HG03097 (cell line): Measurements from ENCODE around the gene OCRL.
"Not testable (repeated sequence)": the region's sequence is repeated elsewhere in the genome, so short reads cannot be mapped to it uniquely, and the experiment has no call there.

Source experiments
- ATAC-seq: cut with Tn5 transposase; IDR thresholded peaks from one replicate; pipeline ENCODE4 v1.9.1; 2021; ENCODE audit not compliant: unreplicated experiment, low FRiP score

OCRL gene

DNA sequence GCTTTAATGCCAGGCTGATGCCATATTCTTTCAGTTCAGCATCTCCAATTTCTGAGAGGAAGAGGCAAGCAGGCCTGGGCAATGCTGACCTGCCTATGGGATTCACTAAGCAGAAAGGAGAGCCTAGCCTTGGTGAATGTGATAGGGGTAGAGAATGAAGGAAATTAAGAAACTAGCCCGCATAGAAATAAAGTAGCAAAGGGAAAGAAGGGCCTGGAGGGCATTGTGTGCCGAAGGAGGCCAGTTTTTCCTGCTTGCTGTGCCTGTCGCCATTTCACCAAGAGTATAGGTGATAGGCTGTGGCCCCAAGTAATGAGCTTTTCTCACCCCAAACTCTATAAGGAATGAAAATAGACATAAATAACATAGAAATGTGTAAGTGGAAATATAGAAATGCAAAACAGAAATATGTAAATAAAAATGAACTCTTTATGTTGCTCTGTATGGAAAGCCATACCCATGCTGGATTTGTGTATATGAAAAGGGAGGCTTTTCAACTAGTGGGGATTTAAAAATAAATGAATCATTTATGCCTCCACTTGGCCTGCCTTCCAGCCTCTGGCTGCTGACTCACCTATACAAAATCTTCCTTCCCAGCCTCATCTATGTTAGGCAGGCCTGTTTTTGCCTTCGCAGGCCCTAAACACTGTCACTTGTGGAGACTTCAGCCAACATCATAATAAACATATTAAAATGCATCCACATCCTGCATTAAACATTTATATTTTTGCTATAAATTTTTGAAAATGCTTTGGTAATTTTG is 5.1 kb upstream of the OCRL start:
- no peak for ATAC-seq

GRCh38 chrX:129540722-129541184 is 694 bp downstream of the OCRL start:
- ATAC-seq: no peak

GRCh38 chrX:129544780-129545179 is 4.7 kb downstream of the OCRL start:
- no peak for ATAC-seq

DNA sequence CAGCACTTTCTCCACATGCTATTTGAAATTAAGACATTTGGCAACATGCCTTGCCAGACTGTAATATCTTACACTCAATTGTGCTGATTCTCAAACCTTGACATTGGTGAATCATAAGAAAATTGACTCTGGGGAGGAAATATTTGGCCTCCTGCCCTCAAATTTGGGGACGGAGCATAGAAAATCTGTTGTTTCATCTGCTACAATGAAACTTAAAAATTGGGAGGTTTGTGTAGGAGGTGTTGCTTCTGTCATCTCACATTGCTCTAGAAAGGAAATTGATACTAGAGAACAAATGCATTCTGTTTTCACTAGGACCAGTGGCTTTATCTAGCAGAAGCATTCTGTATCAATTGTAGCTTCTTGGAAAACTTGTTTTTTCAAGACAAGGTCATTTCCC is 5.3 kb downstream of the OCRL start:
- ATAC-seq: no peak

DNA sequence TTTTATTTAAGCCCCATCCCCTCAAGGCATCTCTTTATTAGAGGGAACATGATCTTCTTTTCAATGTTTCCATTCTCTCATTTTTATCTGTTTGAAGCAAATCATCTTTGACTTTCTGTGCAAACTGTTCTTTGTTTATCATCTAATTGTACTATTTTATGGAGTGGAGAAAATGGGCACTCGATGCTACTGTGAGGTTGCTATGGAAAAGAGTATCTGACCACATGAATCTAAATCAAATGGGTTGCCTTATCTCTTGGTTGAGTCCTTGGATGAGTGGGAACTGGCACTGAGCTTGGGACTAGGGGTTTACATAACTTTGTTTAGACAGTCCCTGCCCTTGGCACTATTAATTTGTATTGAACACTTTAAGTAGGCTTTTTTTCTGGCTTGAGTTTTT is 9.1 kb downstream of the OCRL start:
- ATAC-seq: no peak

DNA sequence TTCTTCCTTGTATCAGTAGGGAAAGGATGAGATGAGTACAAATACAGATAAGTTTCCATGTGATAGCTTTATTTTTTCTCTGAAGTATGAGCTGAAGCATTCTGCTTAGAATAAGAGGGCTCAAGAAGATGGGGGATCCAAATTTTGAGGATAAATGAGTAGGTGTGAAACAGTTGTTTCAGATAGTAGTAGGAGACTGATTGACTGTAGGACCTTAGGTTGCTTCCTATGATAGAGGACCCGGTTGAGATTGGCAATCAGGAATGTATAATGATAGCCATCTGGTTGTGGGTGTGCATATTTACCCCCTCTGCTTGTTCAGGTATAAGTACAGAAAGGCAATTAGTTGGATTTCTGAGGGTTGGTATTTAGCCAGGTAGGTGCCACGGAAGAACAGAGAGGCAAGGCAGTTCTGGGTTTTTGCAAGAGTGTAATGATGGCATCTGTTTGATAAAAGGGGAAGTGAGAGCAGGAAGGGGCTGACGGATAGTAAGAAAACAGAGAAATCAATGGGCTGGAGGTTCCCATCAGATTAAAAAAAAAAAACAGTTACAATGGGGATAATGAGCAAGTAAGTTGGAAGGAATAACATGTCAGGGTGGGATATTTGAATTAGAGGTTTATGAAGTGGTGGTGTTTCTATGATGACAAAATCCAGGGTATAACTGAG is 13.7 kb downstream of the OCRL start:
- peak; percentile 92 for ATAC-seq

DNA sequence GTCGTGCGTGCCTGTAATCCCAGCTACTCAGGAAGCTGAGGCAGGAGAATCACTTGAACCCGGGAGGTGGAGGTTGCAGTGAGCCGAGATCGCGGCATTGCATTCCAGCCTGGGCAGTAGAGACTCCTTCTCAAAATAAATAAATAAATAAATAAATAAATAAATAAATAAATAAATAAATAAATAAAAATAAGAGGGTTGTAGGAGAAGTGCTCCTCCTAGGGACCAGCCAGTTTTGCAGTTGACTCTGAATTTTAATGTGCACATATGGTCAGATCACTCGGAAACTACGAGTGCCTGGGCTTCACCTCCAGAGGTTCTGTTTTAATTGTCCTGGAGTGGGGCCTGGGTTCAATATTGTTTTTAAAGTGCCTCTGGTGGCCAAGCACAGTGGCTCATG is 14.8 kb downstream of the OCRL start:
- ATAC-seq: not testable (repeated sequence)

DNA sequence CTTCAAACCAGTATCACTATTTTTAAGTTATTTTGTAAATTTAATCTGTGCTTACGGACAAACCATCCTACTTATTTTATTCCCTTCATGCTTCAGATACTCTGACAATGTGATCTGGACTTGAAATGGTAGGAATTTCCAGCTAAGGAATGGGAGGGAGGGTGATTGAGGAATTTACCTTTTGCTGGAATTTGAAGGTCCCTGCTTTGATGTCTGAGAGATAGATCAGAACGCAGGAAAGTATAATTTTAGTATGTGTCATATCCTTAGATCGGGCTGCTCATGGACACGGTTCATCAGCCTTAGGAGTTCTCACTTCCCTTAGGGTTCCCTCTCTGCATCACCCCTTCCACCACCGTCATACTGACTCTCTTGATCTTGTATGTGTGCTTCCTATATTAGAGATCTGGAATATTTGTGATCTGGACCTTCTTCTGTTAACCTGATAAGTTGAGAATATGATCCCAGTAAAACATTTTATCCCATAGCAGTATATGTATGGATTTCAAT is 16.8 kb downstream of the OCRL start:
- ATAC-seq: no peak

GRCh38 chrX:129557844-129558480 is 17.9 kb downstream of the OCRL start:
- ATAC-seq: no peak

DNA sequence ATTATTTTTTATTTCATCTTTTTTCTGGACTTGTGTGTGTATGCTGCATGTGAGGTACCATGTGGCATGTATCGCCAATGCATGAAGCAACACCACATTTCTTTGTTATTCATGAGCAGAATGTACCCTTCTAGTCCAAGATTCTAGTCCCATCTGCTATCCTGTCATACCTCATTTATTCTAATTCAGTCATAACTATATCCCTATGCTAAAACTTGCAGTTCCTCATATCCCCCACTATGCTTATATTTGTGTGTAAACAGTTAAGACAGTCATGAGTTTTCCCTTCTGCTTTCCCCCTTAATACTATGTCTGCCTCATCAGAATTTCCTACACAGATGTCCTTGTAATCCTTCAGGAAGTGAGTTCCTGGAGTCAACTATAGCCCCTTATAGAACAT is 19.7 kb downstream of the OCRL start:
- ATAC-seq: no peak

GRCh38 chrX:129561453-129561852 is 21.4 kb downstream of the OCRL start:
- no peak for ATAC-seq

DNA sequence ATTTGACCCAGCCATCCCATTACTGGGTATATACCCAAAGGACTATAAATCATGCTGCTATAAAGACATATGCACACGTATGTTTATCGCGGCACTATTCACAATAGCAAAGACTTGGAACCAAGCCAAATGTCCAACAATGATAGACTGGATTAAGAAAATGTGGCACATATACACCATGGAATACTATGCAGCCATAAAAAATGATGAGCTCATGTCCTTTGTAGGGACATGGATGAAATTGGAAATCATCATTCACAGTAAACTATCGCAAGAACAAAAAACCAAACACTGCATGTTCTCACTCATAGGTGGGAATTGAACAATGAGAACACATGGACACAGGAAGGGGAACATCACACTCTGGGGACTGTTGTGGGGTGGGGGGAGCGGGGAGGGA is 24.3 kb downstream of the OCRL start:
- ATAC-seq: not testable (repeated sequence)

DNA sequence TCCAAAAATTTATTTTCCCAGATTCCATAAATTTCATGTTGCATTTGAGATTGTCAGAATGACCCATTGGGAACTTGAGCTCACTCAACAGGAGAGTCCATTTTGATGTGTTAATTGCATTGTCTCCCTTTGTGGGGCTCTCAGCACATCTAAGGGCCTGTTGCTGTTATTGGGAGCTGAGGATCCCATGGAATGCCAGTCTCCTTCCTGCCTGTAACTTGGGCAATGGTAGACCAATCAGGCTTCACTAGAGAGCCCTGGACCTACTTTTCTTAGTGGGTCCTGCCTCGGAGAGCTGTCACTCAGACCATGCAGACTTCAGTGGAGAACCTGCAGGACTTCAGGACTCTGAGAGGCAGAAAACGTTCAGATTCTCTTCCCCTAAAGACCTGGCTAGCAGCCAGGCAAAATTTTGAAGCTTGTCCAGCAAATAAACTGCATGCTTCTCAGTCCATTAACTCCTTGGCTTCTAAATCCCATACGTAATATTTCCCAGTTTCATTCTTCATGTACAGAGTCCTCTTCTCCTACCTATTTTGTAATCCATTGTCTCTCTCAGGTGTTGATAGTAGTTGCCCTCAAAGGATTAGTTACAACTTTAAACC is 25.1 kb downstream of the OCRL start:
- no peak for ATAC-seq

GRCh38 chrX:129566073-129566472 is 26.0 kb downstream of the OCRL start:
- ATAC-seq: no peak

DNA sequence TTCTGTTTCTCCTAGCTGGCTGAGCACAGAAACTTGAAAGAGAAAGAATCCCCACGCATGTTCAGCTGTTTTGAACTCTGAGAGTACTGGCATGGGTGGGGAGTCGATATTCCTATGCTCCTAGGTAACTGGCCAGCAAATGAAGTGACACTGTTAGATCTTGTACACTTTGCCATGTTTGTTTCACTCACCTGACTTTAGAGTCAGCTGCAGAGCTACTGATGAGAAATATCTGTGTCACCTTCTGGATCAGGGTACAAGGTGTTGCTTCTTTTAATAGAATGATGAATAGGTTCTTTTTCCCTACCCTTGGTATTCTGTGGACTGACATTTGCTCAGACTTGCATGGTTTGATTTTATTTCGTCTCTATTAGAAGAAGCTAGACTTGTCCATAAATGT is 28.3 kb downstream of the OCRL start:
- no peak for ATAC-seq

- no peak for ATAC-seq
Measured at GRCh38 chrX:129572422-129572821, 32.4 kb downstream of the OCRL start.

DNA sequence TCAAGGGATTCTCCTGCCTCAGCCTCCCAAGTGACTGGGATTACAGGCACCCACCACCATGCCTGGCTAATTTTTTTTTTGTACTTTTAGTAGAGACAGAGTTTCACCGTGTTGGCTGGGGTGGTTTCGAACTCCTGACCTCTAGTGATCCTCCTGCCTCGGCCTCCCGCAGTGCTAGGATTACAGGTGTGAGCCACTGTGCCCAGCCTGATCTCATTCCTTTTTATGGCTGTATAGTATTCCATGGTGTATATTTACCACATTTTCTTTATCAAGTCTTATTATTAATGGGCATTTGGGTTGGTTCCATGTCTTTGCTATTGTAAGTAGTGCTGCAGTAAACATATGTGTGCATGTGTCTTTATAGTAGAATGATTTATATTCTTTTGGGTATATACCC is 33.6 kb downstream of the OCRL start:
- not testable (repeated sequence) for ATAC-seq

DNA sequence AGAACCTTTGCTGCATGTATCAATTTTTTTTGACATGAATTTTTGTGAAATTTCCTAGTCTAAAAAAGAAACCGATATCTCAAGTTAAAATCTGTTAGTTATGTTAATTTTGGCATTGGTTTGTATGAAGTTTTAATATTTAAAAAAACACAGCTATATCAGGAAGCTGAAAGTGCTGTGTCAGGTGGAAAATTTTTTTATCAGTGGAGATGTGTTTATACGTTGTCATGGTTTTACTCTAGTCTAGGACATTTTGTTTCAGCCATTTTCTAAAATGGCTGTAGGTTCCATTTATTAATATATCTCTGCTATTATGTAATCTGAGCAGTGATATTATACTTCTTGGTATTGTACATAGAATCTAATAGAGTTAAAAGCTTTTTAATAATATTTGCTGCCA is 34.2 kb downstream of the OCRL start:
- no peak for ATAC-seq

DNA sequence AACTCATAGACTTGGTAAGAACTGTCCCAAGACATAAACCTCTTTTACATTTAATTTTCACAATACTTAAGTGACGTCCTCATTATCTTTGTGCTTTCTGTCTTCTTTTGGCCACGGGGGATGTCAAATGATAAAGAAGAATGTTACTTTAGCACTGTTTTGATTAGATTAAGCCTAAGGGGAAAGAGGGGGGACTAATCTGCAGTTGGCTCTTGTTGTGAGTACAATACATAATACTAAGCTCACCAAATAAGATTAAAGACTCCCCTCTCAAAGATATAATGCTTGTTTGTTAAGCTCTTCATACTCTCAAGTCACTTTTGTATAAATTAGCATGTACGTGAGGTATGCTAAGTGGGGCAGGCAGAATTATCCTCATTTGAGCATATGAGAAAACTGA is 36.5 kb downstream of the OCRL start:
- no peak for ATAC-seq

DNA sequence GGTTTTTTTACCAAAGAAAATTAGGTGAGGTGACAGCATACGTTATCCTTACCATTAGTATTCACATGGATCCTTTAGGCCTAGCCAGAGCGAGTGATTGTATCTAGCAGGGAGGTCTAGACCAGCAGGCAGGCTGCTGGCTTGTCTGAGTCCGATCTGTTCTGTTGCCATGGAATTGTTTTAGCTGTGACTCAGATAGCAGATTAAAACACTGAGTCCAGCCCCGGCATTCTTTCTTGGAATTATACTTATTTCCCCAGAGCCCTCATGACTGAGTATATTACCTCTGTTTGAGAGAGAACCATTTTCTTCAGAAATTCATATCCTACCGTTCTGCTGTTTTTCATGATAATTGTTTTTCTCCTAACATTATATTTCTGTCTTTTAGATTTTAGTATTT is 37.4 kb downstream of the OCRL start:
- no peak for ATAC-seq

- ATAC-seq: no peak
Measured at GRCh38 chrX:129577877-129578276, 37.8 kb downstream of the OCRL start.
